Mammary epithelial cell (primary cell): ENCODE measurements around the gene PASD1.

Experiments
- CTCF ChIP-seq, 2 donors: IDR thresholded peaks in 1 of 2; conservative IDR thresholded peaks in 1 of 2; 2 replicates each; pipeline ENCODE4 v1.5.1; 2011 to 2012; ENCODE audit warnings: inconsistent platforms in 2 of 2, low read length in 2 of 2, mild to moderate bottlenecking in 2 of 2, control low read depth in 1 of 2, low read depth in 1 of 2; ENCODE audit not compliant: insufficient read depth in 1 of 2; ENCODE audit errors: extremely low read depth in 1 of 2
- EZH2 ChIP-seq: IDR thresholded peaks from 2 replicates; pipeline ENCODE4 v1.6.1; 2012; ENCODE audit warnings: low read length, inconsistent platforms, borderline replicate concordance

DNA sequence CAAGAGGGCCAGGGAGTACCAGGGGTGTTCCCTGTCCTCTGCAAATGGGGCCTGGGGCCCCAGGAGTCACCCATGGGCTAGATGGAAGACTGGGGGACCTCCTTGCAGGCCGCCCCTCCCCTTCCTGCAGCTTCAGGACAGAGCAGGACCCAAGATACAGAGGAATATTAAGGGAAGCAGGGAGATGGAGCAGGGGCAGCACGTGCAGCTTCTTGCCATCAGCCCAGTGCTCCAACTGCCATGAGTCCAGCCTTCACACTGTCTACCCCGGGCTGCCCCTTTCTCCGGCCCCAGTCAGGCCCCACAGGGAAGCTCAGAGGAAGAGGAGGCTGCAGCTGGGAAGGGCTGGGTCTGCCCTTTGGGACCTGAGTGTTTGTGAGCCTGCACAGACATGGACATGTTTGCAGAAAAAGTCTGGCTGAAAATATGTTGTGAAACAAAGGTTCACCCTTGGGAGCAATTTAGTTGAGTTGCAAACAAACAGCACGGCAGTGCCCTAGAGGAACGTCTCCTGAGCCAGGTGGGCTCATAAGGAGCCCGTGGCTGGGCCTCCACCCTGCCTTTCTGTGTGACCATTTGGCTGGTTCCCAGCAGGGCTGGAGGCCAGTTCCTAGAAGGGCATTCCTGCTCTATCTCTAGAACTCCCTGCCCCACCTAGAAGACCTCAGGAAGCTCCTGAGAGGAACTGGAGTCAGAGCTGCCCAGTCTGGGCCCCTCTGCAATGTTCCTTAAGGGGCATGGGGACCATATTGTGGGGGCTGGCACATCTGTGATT lies 161.3 kb downstream of the PASD1 start:
- no peak for TF ChIP-seq CTCF (conservative IDR thresholded peaks at IDR 0.05 in 1 of 2, IDR thresholded peaks at IDR 0.05 in 1 of 2; ENCODE audit: extremely low read depth in 1 of 2, insufficient read depth in 1 of 2, low read depth in 1 of 2, low read length in 2 of 2)
- no peak for TF ChIP-seq EZH2
